ENCODE measurements around the gene SEC24C. TPM values are rescaled to one million over a fixed set of nuclear protein-coding genes. Genes with fewer than 3 reads are reported as not detected.

The SEC24C gene
- total RNA-seq, 1 donor from 2014 or later = 99.0 TPM

GRCh38 chr10:73810358-73810734 lies 66.2 kb downstream of the SEC24C start:
- H3K4me3 Mint-ChIP-seq (ENCODE audit: unreplicated experiment) = peak overlapping the region; percentile 86
- FAIRE-seq = no peak
- H3K9ac ChIP-seq (ENCODE audit: low read length) = peak overlapping the region; percentile 92

GRCh38 chr10:73810735-73811465 lies 66.7 kb downstream of the SEC24C start:
- DNase-seq (ENCODE audit: low read depth) (no peak), FAIRE-seq (no peak)
- peaks cover 20% of the 10 kb centered on the region for H3K36me3 ChIP-seq (ENCODE audit: insufficient read depth, low read length)
- no peaks in the 10 kb centered on the region for H3K27me3 ChIP-seq (ENCODE audit: insufficient read depth, low read length)
- peak overlapping the region; percentile 76 for H3K4me3 ChIP-seq (ENCODE audit: insufficient read depth, low read depth, low read length)
- H3K9me3 ChIP-seq (ENCODE audit: insufficient read depth, low read depth, low read length) = no peaks in the 10 kb centered on the region
- H3K9ac ChIP-seq (ENCODE audit: low read length) = peak overlapping the region; percentile 92
- H3K27ac Mint-ChIP-seq (ENCODE audit: unreplicated experiment) = peak overlapping the region; percentile 55
- H3K4me2 ChIP-seq (ENCODE audit: low read length) = peak overlapping the region; percentile 83
- H2AFZ ChIP-seq (ENCODE audit: low read depth, low read length) = peak overlapping the region; percentile 55
- no peaks in the 10 kb centered on the region for H3K27me3 Mint-ChIP-seq (ENCODE audit: low read depth, unreplicated experiment)
- TF ChIP-seq EZH2 (IDR thresholded peaks at IDR 0.05; ENCODE audit: insufficient read depth, low read length) = no peak
- no peak for TF ChIP-seq CTCF (IDR thresholded peaks at IDR 0.05; ENCODE audit: insufficient read depth, low read depth, low read length)
- peaks cover 14% of the 10 kb centered on the region for H3K4me1 Mint-ChIP-seq (ENCODE audit: low read depth, unreplicated experiment)
- H3K4me3 Mint-ChIP-seq (ENCODE audit: unreplicated experiment) = peak overlapping the region; percentile 86
- H3K9me3 Mint-ChIP-seq (ENCODE audit: unreplicated experiment) = no peaks in the 10 kb centered on the region
- peak overlapping the region; percentile 78 for H3K27ac ChIP-seq (ENCODE audit: low read depth, low read length)
- H3K79me2 ChIP-seq (ENCODE audit: insufficient read depth, low read length) = peaks cover 17% of the 10 kb centered on the region
- H3K36me3 Mint-ChIP-seq (ENCODE audit: low read depth, unreplicated experiment) = peaks cover 26% of the 10 kb centered on the region
- peaks cover 33% of the 10 kb centered on the region for H4K20me1 ChIP-seq (ENCODE audit: insufficient read depth, low read length)
- peaks cover 11% of the 10 kb centered on the region for H3K4me1 ChIP-seq (ENCODE audit: insufficient read depth, low read length)

More at GRCh38 chr10:73810358-73810734, 66.2 kb downstream of the SEC24C start:
- TF ChIP-seq CTCF (IDR thresholded peaks at IDR 0.05; ENCODE audit: insufficient read depth, low read depth, low read length) (no peak), EZH2 (IDR thresholded peaks at IDR 0.05; ENCODE audit: insufficient read depth, low read length) (no peak)
- Histone ChIP-seq H3K27ac (ENCODE audit: low read depth, low read length) (no peak overlapping the region), H2AFZ (ENCODE audit: low read depth, low read length) (no peak overlapping the region), H3K9me3 (ENCODE audit: insufficient read depth, low read depth, low read length) (no peaks in the 10 kb centered on the region), H4K20me1 (ENCODE audit: insufficient read depth, low read length) (peaks cover 36% of the 10 kb centered on the region), H3K27me3 (ENCODE audit: insufficient read depth, low read length) (no peaks in the 10 kb centered on the region), H3K4me3 (ENCODE audit: insufficient read depth, low read depth, low read length) (peak overlapping the region; percentile 76), H3K79me2 (ENCODE audit: insufficient read depth, low read length) (peaks cover 17% of the 10 kb centered on the region), H3K36me3 (ENCODE audit: insufficient read depth, low read length) (peaks cover 25% of the 10 kb centered on the region), H3K4me2 (ENCODE audit: low read length) (peak overlapping the region; percentile 83), H3K4me1 (ENCODE audit: insufficient read depth, low read length) (peaks cover 6% of the 10 kb centered on the region)
- no peaks in the 10 kb centered on the region for H3K27me3 Mint-ChIP-seq (ENCODE audit: low read depth, unreplicated experiment)
- peak overlapping the region; percentile 55 for H3K27ac Mint-ChIP-seq (ENCODE audit: unreplicated experiment)
- H3K4me1 Mint-ChIP-seq (ENCODE audit: low read depth, unreplicated experiment) = peaks cover 13% of the 10 kb centered on the region
- no peak for DNase-seq (ENCODE audit: low read depth)
- peaks cover 31% of the 10 kb centered on the region for H3K36me3 Mint-ChIP-seq (ENCODE audit: low read depth, unreplicated experiment)
- no peaks in the 10 kb centered on the region for H3K9me3 Mint-ChIP-seq (ENCODE audit: unreplicated experiment)

- peaks cover 18% of the 10 kb centered on the region for H3K4me1 Mint-ChIP-seq (ENCODE audit: low read depth, unreplicated experiment)
- H3K79me2 ChIP-seq (ENCODE audit: insufficient read depth, low read length) = peaks cover 8% of the 10 kb centered on the region
- DNase-seq (ENCODE audit: low read depth) = no peak
- no peak overlapping the region for H3K27ac Mint-ChIP-seq (ENCODE audit: unreplicated experiment)
- H3K4me3 ChIP-seq (ENCODE audit: insufficient read depth, low read depth, low read length) = no peak overlapping the region
- peaks cover 7% of the 10 kb centered on the region for H3K36me3 ChIP-seq (ENCODE audit: insufficient read depth, low read length)
- H3K27me3 ChIP-seq (ENCODE audit: insufficient read depth, low read length) = no peaks in the 10 kb centered on the region
- no peak overlapping the region for H2AFZ ChIP-seq (ENCODE audit: low read depth, low read length)
- TF ChIP-seq CTCF (IDR thresholded peaks at IDR 0.05; ENCODE audit: insufficient read depth, low read depth, low read length) = no peak
- TF ChIP-seq EZH2 (IDR thresholded peaks at IDR 0.05; ENCODE audit: insufficient read depth, low read length) = no peak
- no peaks in the 10 kb centered on the region for H3K27me3 Mint-ChIP-seq (ENCODE audit: low read depth, unreplicated experiment)
- H3K36me3 Mint-ChIP-seq (ENCODE audit: low read depth, unreplicated experiment) = peaks cover 22% of the 10 kb centered on the region
- H3K9me3 Mint-ChIP-seq (ENCODE audit: unreplicated experiment) = no peaks in the 10 kb centered on the region
- H4K20me1 ChIP-seq (ENCODE audit: insufficient read depth, low read length) = peaks cover 17% of the 10 kb centered on the region
- H3K4me3 Mint-ChIP-seq (ENCODE audit: unreplicated experiment) = no peak overlapping the region
- no peak for FAIRE-seq
- H3K4me1 ChIP-seq (ENCODE audit: insufficient read depth, low read length) = peaks cover 18% of the 10 kb centered on the region
- H3K4me2 ChIP-seq (ENCODE audit: low read length) = no peak overlapping the region
- H3K9me3 ChIP-seq (ENCODE audit: insufficient read depth, low read depth, low read length) = no peaks in the 10 kb centered on the region
- no peak overlapping the region for H3K27ac ChIP-seq (ENCODE audit: low read depth, low read length)
- no peak overlapping the region for H3K9ac ChIP-seq (ENCODE audit: low read length)
Measured at GRCh38 chr10:73812657-73813056, 68.5 kb downstream of the SEC24C start.

Data from astrocyte (in vitro differentiated cells and primary cell).